Activated T-helper 1 cell treated with anti-CD3 and anti-CD28 coated beads, Interleukin-2, amount 50 U/mL, for 16 hours (primary cell): Measurements from ENCODE around the gene SLC4A1AP.

Experiments
- DNase-seq, 2 donors: peaks; one replicate each; pipeline ENCODE4 v3.0.0-alpha.2; 2020; ENCODE audit warnings: low read depth in 1 of 2, low spot score in 1 of 2

The SLC4A1AP gene

GRCh38 chr2:27739058-27739373 is 75.3 kb downstream of the SLC4A1AP start:
- no peak for DNase-seq

- DNase-seq, result no peak
Measured at GRCh38 chr2:27741673-27742072, 78.0 kb downstream of the SLC4A1AP start.

GRCh38 chr2:27742571-27742970 is 78.9 kb downstream of the SLC4A1AP start:
- DNase-seq, result no peak
